Umbilical cord (tissue), 2 donors: Measurements from ENCODE around the gene PANK4. TPM values are rescaled to one million over a fixed set of nuclear protein-coding genes. Genes with fewer than 3 reads are reported as not detected.
"Not testable (repeated sequence)": the region's sequence is repeated elsewhere in the genome, so short reads cannot be mapped to it uniquely, and the experiment has no call there.

ENCODE experiments used
- DNase-seq: peaks from one replicate; pipeline ENCODE4 v3.0.0-alpha.2; 2015; ENCODE audit warnings: low spot score
- total RNA-seq: library from RNA; depleted of rRNA; stranded (reverse); fragments of >200 nt; gene quantifications from one replicate; pipeline ENCODE4 v1.2.3, GENCODE V29; 2014; ENCODE audit warnings: low replicate concordance; ENCODE audit not compliant: insufficient read depth

The PANK4 gene
- total RNA-seq, 1 donor from 2014 or later, result 14.7 TPM

DNA sequence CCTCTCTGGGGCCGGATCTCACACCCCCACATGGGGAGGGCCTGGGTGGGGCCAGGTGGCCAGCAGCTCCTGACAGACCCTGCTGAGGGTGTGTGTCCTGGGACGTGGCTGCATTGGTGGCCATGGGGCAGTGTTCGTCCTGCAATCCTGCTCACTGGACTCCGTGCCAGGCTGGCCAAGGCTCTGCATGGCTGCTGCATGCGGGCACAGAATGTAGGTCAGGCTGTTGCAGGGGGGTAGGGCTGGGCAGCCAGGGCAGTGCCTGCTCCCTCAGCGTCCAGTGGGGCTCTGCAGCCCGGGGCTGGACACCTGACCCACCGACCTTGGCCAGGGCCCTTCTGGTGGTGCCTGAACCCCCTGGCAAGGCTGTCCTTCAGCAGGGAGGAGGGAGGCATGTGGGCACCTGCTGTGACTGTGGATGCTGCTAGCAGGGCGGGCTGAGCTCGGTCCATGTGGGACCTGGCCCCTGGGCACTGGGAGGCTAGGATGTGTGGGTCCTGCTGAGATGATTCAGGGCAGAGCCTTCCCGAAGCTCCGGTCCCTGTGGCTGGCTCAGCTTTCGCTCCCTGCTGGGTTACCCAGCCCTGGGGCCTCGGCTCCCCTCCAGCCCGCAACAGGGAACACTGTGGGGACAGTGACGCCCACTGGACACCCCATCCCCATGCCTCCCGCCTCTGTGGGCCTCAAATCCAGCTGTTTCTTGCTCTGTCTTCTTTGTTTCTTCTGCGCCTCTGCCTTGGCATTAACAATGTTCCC lies 65.2 kb downstream of the PANK4 start:
- DNase-seq, result no peak

DNA sequence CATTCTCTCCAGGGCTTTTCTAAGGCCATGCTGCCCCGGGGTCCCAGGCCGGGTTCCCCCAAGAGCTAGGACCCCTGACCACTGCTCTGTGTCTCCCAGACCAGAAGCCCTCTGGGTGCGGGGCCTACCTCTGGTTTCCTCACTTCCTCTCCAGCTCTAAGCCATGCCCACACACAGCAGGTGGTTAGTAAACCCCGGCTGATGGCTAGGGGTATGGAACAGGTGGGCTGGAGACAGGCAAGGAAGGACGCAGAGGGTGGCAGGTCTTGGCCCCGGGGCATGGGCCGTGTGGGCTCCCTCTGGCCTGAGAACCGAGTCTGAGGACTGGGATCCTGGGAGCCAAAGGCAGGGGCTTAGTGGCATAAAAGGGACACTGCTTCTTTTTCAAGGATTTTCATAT lies 66.2 kb downstream of the PANK4 start:
- no peak for DNase-seq

DNA sequence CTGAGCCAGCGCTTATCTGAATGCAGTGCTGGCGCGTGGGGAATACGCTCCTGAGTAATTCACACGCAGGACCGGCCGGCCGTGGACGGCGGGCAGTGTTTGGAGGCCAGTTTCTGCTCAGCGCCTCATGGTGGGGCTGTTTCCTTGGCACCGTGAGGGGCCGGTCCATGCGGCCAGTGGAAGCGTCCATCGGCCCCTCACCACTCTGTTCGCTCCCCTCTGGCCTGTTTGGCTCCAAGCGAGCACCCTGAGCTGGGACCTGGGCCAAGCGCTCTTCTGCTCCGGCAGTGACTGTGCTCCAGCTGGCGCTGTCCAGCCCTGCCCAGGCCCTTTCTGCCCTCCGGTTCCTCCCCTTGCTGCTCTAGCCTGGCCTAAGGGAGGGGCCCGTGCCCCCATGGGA lies 66.6 kb downstream of the PANK4 start:
- peak; percentile 44 for DNase-seq

DNA sequence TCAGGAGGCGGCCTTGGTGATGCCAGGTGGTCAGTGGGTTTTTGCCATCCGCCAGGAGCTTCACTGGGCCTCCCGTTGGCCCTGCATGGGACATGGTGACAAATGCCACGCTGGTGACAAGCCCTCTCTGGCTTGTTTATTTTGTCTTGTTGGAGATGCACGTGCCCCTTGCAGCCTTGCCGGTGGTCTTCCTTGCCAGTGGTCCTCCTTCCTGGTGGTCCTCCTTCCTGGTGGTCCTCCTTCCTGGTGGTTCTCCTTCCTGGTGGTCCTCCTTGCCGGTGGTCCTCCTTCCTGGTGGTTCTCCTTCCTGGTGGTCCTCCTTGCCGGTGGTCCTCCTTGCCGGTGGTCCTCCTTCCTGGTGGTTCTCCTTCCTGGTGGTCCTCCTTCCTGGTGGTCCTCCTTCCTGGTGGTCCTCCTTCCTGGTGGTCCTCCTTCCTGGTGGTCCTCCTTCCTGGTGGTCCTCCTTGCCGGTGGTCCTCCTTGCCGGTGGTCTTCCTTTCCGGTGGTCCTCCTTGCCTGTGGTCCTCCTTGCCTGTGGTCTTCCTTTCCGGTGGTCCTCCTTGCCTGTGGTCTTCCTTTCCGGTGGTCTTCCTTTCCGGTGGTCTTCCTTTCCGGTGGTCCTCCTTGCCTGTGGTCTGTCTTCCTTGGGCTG lies 67.2 kb downstream of the PANK4 start:
- DNase-seq, result not testable (repeated sequence)

DNA sequence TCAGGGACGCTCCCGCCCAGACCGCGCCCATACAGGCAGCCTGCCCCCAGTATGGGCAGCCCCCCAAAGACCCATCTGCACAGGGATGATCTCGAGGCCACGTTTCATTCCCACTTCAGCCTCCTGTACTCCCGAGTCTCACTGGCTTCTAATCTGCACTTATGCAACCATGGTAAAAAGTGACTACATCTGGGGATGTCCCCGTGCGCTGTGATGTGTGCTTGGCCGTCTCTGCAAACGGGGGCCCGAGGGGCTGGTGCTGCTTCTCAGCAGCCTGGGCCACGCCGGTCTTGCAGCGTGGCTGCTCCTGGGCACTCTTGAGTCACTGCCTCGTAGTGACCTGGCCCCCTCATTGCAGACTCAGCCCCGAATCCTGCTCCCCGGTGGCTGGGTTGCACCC lies 67.7 kb downstream of the PANK4 start:
- DNase-seq, result no peak

Other genes with a start within 250 kb of the PANK4 start
- 8.4 TPM for gene MORN1, start 135.0 kb downstream of the PANK4 start, total RNA-seq
- gene RER1, start 134.8 kb downstream of the PANK4 start, total RNA-seq, result 71.3 TPM
- 22.6 TPM for gene PEX10, start 114.0 kb downstream of the PANK4 start, total RNA-seq
- 11.1 TPM for gene PLCH2, start 50.3 kb downstream of the PANK4 start, total RNA-seq
- gene HES5, start 3.7 kb upstream of the PANK4 start, total RNA-seq, result not detected
- 20.2 TPM for gene TNFRSF14, start 29.8 kb upstream of the PANK4 start, total RNA-seq
- gene PRXL2B, start 60.2 kb upstream of the PANK4 start, total RNA-seq, result 1.4 TPM
- gene MMEL1, start 106.4 kb upstream of the PANK4 start, total RNA-seq, result not detected